ENCODE measurements around the gene ZNRF3.
A peak's percentile ranks its signal among the peaks of the same experiment; 100 is the strongest.

Gene ZNRF3

GRCh38 chr22:29093030-29093429 is 209.7 kb downstream of the ZNRF3 start:
- ChIA-PET POLR2A (no interaction called here), CTCF (interaction anchor here (0.9 to 1.3 kb wide), 3 partner anchors 11 to 153 kb away, joined by 3 to 8 read pairs (median 4); no protein-coding TSS in a partner anchor)
- TF ChIP-seq, protein P1, sequence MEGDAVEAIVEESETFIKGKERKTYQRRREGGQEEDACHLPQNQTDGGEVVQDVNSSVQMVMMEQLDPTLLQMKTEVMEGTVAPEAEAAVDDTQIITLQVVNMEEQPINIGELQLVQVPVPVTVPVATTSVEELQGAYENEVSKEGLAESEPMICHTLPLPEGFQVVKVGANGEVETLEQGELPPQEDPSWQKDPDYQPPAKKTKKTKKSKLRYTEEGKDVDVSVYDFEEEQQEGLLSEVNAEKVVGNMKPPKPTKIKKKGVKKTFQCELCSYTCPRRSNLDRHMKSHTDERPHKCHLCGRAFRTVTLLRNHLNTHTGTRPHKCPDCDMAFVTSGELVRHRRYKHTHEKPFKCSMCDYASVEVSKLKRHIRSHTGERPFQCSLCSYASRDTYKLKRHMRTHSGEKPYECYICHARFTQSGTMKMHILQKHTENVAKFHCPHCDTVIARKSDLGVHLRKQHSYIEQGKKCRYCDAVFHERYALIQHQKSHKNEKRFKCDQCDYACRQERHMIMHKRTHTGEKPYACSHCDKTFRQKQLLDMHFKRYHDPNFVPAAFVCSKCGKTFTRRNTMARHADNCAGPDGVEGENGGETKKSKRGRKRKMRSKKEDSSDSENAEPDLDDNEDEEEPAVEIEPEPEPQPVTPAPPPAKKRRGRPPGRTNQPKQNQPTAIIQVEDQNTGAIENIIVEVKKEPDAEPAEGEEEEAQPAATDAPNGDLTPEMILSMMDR (IDR thresholded peaks at IDR 0.05; ENCODE audit: insufficient read depth, low read length, missing control alignments), result no peak
- no peak overlapping the region for H3K4me3 ChIP-seq (ENCODE audit: low read depth, low read length)
- DNase-seq (ENCODE audit: low read depth, low spot score), result no peak

DNA sequence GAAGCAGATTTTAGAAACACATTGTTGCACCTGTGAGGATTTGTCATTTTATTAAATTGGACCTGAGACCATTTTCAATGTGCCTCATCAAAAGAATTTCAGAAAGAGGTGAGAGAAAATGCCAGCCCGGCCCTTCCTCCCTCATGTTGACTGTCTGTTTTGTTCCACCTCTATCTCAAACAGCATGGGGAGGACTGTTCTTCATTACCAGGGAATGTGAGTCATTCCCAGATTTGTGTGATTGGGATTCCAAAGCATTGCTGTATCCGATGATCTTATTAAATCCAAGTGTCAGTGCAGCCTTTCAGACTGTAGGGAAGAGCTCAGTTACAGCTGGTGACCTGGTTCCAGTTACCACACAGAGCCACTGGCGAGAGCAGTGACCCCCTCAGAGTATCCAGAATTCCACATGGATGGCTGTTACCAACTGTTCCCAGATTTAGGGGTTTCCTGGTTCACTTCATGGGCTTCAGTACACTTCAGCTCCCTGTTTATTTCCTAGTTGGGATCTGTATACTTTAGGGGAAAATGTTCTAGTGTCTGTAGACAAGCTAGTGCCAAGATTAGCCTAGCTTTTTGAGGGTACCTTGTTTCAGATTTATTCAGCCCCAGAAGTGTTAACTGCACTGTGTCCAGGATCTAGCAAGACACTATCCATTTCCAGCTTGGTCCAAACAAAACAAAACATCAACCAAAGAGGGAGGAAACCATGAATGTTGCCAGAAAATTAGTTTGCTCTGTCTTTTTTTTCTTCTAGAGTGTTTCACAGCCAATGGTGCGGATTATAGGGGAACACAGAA is 210.3 kb downstream of the ZNRF3 start:
- H3K4me3 ChIP-seq (ENCODE audit: low read depth, low read length), result no peak overlapping the region
- ChIA-PET POLR2A (interaction anchor here (0.6 kb wide), 1 partner anchor 19 kb away, joined by 3 read pairs; no protein-coding TSS in a partner anchor), CTCF (interaction anchor here (0.9 to 1.3 kb wide), 3 partner anchors 11 to 152 kb away, joined by 3 to 8 read pairs (median 4); no protein-coding TSS in a partner anchor)
- TF ChIP-seq, protein P1 (IDR thresholded peaks at IDR 0.05; ENCODE audit: insufficient read depth, low read length, missing control alignments), result no peak
- DNase-seq (ENCODE audit: low read depth, low spot score), result peak; percentile 38

- no peak for DNase-seq (ENCODE audit: low read depth, low spot score)
- no peak overlapping the region for H3K4me3 ChIP-seq (ENCODE audit: low read depth, low read length)
- ChIA-PET POLR2A (no interaction called here), CTCF (interaction anchor here (0.5 to 2.3 kb wide), 2 partner anchors 240 to 490 kb away, joined by 3 to 8 read pairs; no protein-coding TSS in a partner anchor)
- TF ChIP-seq, protein P1 (IDR thresholded peaks at IDR 0.05; ENCODE audit: insufficient read depth, low read length, missing control alignments), result no peak
These were observed 212.1 kb downstream of the ZNRF3 start for GRCh38 chr22:29095459-29095858.

DNA sequence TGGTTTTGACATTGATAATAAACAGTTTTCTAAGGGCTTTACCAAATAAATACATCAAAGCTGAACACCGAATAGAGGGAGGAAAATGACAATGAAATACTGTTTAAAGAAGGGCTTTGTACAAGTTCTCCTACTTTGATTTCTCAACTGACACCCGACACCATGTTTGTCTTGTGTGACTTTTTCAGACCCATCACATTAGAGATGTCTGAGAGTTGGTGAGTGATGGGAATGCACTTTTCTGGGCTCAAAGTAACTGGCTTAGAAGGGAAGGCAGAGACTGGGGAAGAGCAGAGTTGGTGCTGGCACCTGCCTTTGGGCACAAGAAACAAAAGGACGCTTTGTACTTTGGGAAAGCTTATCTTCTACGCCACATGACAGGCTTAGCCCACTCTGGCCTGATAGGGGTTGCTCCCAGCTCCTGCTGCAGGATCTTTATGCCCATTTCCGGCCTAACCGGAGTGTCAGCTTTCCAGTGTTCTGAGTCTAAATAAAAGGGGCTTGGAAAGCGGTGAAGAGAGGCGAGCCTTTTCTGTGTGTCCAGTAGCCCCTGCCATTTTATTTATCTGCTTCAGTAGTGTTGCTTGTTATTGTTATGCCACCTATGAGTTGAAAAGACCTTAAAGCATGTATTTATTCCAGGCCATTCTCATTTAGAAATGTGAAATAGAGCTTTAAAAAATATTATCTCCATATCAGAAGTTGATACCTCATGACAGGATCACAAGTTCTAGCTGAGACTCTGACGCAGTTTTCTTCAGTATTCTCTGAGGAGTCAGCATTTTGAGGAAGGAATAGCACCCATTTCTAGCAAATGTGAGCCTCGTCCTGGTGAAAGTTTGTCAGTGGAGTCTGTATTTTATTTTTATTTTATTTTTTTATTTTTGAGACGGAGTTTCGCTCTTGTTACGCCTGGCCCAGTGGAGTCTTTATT is 213.6 kb downstream of the ZNRF3 start:
- POLR2A ChIA-PET, result no interaction called here
- TF ChIP-seq, protein P1 (IDR thresholded peaks at IDR 0.05; ENCODE audit: insufficient read depth, low read length, missing control alignments), result no peak
- CTCF ChIA-PET, result interaction anchor here (1.6 to 2.3 kb wide), 2 partner anchors 57 to 241 kb away, joined by 8 to 9 read pairs; no protein-coding TSS in a partner anchor
- no peak overlapping the region for H3K4me3 ChIP-seq (ENCODE audit: low read depth, low read length)
- DNase-seq (ENCODE audit: low read depth, low spot score), result no peak

GRCh38 chr22:29098296-29098695 is 214.9 kb downstream of the ZNRF3 start:
- no peak for DNase-seq (ENCODE audit: low read depth, low spot score)
- TF ChIP-seq, protein P1 (IDR thresholded peaks at IDR 0.05; ENCODE audit: insufficient read depth, low read length, missing control alignments), result no peak
- H3K4me3 ChIP-seq (ENCODE audit: low read depth, low read length), result no peak overlapping the region
- POLR2A ChIA-PET, result no interaction called here
- CTCF ChIA-PET, result no interaction called here
